ENCODE results near the gene DCUN1D2.
A peak's percentile ranks its signal among the peaks of the same experiment; 100 is the strongest.

DCUN1D2 gene

GRCh38 chr13:113499936-113500335 is 9.4 kb upstream of the DCUN1D2 start:
- no peak for DNase-seq (ENCODE audit: extremely low read depth, low read depth)
- TF ChIP-seq CTCF (IDR thresholded peaks at IDR 0.05; ENCODE audit: low read depth, low read length, missing control alignments), result no peak
- no peak overlapping the region for H3K4me3 ChIP-seq (replicated peaks; ENCODE audit: low read depth, low read length)

GRCh38 chr13:113498905-113499304 is 8.4 kb upstream of the DCUN1D2 start:
- no peak overlapping the region for H3K4me3 ChIP-seq (replicated peaks; ENCODE audit: low read depth, low read length)
- no peak for TF ChIP-seq CTCF (IDR thresholded peaks at IDR 0.05; ENCODE audit: low read depth, low read length, missing control alignments)
- DNase-seq (ENCODE audit: extremely low read depth, low read depth), result no peak

GRCh38 chr13:113497217-113497616 is 6.7 kb upstream of the DCUN1D2 start:
- H3K4me3 ChIP-seq (replicated peaks; ENCODE audit: low read depth, low read length), result no peak overlapping the region
- no peak for DNase-seq (ENCODE audit: extremely low read depth, low read depth)
- TF ChIP-seq CTCF (IDR thresholded peaks at IDR 0.05; ENCODE audit: low read depth, low read length, missing control alignments), result no peak

GRCh38 chr13:113495494-113496210 is 5.1 kb upstream of the DCUN1D2 start:
- H3K4me3 ChIP-seq (replicated peaks; ENCODE audit: low read depth, low read length), result peak overlapping the region; percentile 16
- no peak for TF ChIP-seq CTCF (IDR thresholded peaks at IDR 0.05; ENCODE audit: low read depth, low read length, missing control alignments)
- DNase-seq (ENCODE audit: extremely low read depth, low read depth), result no peak

GRCh38 chr13:113493315-113493951 is 2.9 kb upstream of the DCUN1D2 start:
- no peak for TF ChIP-seq CTCF (IDR thresholded peaks at IDR 0.05; ENCODE audit: low read depth, low read length, missing control alignments)
- peak overlapping the region; percentile 8 for H3K4me3 ChIP-seq (replicated peaks; ENCODE audit: low read depth, low read length)
- peak; percentile 86 for DNase-seq (ENCODE audit: extremely low read depth, low read depth)

- no peak for TF ChIP-seq CTCF (IDR thresholded peaks at IDR 0.05; ENCODE audit: low read depth, low read length, missing control alignments)
- H3K4me3 ChIP-seq (replicated peaks; ENCODE audit: low read depth, low read length), result peak overlapping the region; percentile 92
Measured at GRCh38 chr13:113491982-113492381, 1.5 kb upstream of the DCUN1D2 start.

More at GRCh38 chr13:113491982-113492381, 1.5 kb upstream of the DCUN1D2 start:
- no peak for DNase-seq (ENCODE audit: extremely low read depth, low read depth)
